Activated CD4-positive, alpha-beta T cell treated with anti-CD3 and anti-CD28 coated beads, Interleukin-2, amount 50 U/mL, for 48 hours (primary cell): Measurements from ENCODE around the gene SGIP1.

Experiments
- DNase-seq, 2 experiments: peaks; one replicate each; pipeline ENCODE4 v3.0.0-alpha.2; 2020

Gene SGIP1

DNA sequence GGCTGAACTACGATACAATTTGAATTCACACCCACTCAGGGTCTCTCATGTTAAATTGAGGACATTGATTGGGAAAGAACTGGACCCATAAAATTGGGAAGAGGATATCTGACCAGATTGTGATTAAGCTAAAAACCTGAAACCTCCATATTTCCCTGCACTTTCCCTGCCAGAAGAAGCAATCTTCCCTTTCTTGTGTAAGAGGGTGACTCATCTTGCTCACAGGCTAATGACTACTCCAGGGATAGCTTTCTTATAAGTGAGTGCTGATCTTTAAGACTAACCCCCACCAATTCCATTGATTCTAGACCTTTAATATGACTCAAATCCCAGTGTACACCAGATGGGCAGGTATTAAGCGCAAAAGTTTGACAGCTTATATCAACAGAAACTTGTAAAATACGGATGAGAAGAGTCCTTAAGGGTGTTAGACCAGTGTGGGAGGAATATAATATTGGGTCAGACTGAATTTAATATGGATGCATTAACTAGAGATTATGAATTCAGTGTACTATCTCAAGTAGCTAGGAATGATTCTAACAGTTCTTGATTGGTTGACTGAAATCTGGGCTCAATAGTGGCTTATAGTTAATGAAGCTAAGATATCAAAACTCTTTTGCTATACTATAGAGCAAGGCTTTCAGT lies 12.1 kb upstream of the SGIP1 start:
- no peak for DNase-seq

- DNase-seq: no peak
Measured at GRCh38 chr1:66523562-66523961, 10.4 kb upstream of the SGIP1 start.

GRCh38 chr1:66525086-66525485 lies 8.9 kb upstream of the SGIP1 start:
- no peak for DNase-seq

GRCh38 chr1:66526036-66526435 lies 7.9 kb upstream of the SGIP1 start:
- DNase-seq: no peak

- no peak for DNase-seq
Measured at GRCh38 chr1:66526991-66527390, 7.0 kb upstream of the SGIP1 start.

- DNase-seq: no peak
Measured at GRCh38 chr1:66527686-66528085, 6.3 kb upstream of the SGIP1 start.

DNA sequence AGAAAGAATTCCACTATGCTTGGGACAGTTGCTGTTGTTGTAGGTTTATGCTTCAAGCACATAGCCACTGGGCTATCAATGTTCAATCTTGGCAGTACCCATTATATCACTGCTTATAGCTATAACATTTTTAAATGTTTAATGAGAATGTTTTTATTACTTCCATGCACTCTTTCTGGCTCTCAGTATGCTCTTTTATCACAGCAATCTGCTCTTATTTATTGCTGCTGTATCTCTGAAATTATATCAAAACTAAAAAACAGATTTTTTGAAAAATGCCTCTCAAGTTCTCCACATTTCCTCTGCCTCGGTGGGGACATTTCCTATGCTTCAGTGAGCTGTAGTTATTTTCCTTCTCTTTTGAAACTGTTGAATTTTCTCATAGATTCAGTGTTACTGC lies 5.4 kb upstream of the SGIP1 start:
- no peak for DNase-seq

- no peak for DNase-seq
Measured at GRCh38 chr1:66532214-66532613, 1.7 kb upstream of the SGIP1 start.

GRCh38 chr1:66532798-66533783 lies 862 bp upstream of the SGIP1 start:
- peak; percentile 12 to 19 for DNase-seq

DNA sequence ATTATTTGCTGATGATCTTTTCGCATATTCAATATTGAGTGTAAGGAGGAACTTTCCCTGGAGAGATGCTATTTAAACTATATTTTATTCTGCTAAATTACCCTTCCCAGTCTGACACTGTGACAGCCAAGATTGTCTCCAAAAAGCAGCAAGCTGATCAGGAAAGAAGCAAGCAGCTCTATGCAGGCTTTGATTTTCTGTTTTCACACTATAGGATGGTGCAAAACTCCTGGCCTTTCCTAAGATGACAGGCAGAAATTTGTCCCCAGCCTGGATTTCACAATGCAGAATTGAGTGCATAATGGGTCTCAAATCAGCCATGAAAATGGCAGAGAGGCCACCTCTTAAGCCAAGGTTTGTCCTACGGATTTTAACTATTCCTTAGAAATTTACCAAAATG lies 1.1 kb downstream of the SGIP1 start:
- DNase-seq: no peak

DNA sequence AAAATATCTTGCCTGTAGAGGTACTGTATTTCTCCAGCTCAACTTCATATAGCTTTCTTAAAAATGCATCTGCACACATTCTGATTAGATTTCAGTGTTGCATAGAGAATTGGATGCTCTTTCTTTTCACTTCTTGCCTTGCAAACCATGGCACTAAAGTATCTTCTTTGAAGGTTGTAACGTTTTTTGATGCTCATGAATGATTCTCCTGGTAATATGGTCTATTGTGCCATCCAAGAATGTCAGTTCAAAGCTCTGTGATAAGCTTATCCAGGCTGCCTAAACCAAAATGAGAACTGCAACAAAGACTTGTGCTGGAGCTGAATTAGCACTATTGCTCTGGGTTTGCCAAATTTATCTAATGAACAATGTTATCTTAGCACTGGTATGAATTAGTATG lies 1.9 kb downstream of the SGIP1 start:
- DNase-seq: no peak

GRCh38 chr1:66537718-66538117 lies 3.8 kb downstream of the SGIP1 start:
- no peak for DNase-seq

DNA sequence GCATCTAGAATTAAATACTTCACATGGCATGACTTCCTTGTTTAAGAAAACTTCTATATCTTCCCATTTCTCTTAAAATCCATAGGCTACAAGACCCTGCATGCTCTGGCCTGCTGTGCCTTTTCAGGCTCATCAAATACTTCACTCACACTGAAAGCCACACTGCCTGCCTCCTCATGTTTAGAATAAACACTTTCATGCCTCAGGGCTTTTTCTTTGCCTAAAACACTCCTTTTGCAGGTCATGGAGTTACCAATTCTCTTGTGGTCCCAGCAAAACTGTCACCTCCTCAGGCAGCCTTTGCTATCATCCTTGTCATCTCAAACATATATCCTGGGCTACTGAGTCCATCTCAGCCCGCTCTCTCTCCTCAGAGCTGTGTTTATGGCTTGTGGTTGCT lies 5.5 kb downstream of the SGIP1 start:
- DNase-seq: no peak

GRCh38 chr1:66540434-66541032 lies 6.6 kb downstream of the SGIP1 start:
- DNase-seq: no peak

GRCh38 chr1:66542314-66542713 lies 8.4 kb downstream of the SGIP1 start:
- no peak for DNase-seq

DNA sequence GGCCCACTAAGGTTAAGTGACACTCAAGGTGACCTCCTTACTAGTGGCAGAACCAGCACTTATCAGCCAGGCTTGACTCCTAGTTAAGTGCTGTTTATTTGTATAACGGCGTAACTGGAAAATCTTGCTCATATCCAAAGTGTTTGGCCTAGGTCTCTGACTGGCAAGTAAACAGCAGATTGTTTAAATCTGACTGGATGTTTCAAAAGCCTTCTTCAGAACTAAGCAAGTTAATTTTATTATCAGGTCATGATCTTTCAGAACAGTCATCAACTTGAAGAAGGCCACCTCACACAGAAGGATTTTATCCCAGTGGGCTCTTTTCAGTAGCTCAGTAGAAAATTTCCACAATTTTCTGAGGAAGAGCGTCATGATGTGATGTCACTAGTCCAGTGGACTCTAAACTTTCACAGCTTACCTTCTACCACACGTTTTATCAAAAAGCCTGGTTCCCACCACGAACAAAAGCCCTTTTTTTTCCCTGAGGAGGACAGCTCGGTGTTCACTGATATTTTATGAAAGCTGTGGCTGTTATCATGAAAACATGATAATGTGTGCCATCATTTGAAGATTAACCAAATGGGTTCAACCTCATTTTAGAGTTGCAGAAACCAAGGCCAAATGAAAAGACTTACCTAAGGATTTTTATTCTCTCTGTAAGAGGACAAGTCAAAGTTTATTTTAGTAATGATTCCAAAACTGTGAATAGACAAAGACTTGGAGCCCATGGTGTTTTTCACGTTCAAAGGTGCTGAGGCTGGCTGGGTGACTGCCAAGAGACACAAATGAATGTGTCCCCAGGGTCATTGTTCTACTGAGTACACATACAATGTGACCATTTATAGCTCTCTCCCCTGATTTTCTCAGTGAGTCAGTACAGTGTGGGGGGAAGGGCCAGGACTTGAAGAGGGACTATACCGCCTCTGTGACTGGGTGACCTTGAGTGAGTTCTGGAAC lies 9.1 kb downstream of the SGIP1 start:
- no peak for DNase-seq

GRCh38 chr1:66546047-66546810 lies 12.3 kb downstream of the SGIP1 start:
- DNase-seq: no peak

DNA sequence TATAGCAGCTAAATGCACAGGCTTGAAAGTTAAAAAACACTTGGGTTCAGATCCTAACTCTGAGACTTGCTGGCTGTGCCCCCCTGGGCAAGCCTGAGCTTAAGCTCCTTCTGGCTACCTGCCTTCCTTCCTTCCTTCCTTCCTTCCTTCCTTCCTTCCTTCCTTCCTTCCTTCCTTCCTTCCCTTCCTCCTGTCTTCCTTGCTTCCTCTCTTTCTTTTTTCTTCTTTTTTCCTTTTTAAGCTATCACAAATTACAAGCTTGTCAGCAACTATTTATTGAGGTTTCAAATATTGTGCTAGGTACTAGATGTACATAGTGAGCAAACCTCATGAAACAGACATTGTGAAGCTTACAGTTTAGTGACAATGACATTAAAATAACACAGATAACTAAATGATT lies 15.1 kb downstream of the SGIP1 start:
- no peak for DNase-seq

DNA sequence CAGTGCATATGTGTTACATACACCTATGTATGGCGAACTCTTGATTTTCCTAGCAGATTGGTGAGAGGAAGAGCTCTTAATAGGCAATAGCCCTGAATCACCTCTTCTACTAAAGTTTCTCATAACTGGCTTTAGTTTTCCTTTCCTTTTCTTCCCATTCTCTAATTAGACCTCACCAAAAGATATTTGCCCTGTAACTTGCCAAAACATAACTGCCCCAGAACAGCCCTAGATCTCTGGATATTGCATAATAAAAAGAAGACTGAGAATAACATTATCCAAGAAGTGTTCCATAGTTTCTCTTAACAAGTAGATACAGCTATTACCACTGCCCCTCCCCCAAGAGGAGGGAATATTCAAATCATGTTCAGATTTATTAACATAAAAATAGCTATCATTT lies 16.3 kb downstream of the SGIP1 start:
- no peak for DNase-seq

- DNase-seq: no peak
Measured at GRCh38 chr1:66552287-66552686, 18.3 kb downstream of the SGIP1 start.

DNA sequence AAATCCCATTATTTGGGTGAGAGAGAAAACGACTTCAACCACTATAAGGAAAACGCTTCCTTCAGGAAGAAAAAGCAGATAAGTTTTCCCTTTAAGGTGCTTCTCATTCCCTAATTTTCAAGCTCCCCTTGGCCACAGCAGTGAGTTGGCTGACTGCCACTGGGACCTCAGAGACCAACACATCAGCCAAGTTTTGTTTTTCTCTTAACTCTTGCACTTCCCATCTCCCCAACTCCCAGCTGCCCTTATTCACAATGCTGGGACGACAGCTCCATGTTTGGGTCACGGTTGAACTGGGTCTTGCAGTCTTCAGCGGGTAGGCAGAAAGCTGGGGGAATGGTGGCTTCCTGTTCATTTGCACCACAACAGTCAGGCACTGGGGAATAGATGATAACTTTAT lies 18.9 kb downstream of the SGIP1 start:
- no peak for DNase-seq

GRCh38 chr1:66553846-66554245 lies 19.9 kb downstream of the SGIP1 start:
- no peak for DNase-seq
